Measurements from ENCODE around the gene NRL.
A peak's percentile ranks its signal among the peaks of the same experiment; 100 is the strongest.

The NRL gene

DNA sequence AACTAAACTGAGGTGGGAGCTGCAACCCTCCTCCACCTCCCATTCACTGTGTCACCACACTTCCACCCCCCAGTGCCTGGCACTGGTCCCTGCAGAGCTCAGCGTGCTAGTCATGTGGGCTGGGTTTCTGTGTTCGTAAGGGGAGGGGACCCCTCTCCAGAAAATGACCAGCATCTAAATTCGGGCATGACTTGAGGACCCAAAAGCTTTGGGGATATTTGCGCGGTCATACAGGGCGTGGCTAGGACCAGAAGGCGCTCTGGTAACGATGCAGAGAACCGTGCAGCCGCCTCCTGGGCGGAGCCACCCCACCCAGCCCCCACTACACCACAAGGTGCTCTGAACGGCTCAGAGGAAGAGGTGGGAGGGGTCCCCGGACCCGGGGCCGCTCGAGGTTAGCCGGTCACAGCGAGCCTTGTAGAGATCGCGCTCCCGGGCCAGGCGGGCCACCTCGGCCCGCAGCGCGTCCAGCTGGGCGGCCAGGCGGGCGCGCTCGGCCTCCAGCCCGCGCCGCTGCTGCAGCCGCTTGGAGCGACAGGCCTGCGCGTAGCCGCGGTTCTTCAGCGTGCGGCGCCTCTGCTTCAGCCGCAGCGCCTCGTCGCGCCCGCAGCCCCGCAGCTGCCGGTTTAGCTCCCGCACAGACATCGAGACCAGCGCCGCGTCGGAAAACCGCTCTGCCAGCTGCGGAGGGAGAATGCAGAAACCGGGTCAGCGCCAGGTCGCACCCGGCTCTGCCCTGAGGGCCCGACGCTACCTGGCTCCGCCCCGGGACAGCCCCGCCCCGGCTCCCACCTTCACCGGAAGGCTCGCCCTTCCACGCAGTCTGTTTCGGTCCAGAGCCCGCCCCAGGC lies 33.6 kb downstream of the NRL start:
- peak; percentile 35 for DNase-seq

DNA sequence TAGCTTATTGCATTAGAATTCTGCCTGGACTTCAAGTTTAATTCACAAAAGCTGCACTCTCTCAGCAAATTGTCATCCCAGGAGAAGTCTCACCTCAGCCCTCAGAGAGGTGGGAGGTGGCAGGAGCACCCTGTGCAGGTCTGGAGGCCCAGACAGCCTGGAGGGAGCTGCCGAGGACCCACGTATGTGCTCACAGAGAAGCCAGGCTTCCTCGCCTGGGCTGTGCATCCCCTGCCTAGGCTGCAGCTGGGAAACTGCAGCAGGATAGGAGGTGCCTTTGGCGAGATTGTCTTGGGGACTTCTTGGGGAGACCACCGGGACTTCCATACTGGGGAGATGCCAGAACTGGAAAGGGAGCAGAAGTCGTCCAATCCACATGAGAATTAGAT lies 34.6 kb downstream of the NRL start:
- DNase-seq, result no peak

DNA sequence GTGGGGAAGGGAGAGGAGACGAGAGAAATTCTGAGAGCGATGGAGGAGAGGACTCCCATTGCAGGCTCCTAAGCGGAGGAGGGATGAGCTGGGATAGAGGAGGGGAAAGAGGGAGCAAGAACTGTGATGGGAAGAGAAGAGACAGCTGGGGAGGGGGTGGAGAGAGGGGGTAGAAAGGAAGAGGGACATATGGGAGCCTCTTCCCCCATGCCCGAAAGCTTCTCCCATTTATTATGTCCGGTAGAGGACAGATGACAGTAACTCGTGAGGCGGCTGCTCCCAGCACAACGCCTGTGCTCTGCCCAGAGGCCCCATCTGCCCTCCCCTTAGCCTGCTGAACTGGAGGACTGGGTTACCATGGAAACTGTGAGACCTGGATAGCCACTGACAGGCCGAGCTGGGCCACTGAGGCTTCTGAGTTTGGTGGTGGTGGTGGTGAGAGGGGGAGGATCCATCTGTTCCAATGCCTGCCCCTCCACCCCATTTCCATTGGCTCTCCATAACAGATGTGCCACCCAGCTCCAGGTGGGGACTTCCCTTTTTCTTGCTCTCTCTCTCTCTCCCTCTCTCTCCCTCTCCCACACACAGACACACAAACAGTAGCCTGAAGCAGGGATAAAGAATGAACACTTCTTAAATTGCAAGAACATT lies 35.1 kb downstream of the NRL start:
- DNase-seq, result no peak

DNA sequence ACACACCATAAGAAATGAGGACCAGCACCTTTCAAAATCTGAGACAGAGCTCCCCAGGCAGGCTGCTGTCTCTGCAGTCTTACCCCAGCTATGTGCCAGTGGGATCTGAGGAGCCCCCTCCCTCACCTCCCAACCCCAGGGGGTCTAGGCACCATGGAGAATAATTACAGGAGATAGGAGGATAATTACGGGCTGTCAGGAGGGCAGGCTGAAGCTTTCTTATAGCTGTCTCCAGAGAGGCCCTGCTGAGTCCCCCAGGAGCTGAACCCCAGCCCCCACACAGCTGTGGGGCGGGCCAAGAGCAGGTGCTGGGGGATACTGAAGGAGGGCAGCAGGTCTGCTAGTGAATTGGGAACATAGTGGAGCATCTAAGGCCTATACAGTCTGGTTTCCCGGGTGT lies 36.6 kb downstream of the NRL start:
- DNase-seq, result peak; percentile 33

DNA sequence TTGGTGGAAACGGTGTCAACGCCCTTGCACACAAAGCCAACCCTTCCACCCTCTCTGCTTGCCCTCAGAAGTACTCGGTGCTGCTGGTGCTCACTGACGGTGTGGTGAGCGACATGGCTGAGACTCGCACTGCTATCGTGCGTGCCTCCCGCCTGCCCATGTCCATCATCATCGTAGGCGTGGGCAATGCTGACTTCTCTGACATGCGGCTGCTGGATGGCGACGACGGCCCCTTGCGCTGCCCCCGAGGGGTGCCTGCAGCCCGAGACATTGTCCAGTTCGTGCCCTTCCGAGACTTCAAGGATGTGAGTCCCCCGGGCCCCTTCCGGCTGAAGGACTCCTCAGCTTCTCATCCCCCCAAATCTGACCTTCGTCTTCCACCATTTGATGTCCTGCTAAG lies 37.7 kb downstream of the NRL start:
- DNase-seq, result no peak

DNA sequence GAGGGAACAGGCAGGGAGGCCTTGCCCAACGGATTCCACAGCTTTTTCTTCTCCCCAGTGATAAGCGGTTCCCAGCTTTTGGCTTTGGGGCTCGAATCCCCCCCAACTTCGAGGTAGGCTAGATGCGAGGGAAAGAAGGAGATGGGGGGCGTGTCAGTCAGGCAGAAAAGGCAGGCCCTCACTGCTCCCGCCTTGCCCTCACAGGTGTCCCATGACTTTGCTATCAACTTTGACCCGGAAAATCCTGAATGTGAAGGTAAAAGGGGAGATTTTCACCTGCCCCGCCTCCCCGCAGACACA lies 38.5 kb downstream of the NRL start:
- no peak for DNase-seq

DNA sequence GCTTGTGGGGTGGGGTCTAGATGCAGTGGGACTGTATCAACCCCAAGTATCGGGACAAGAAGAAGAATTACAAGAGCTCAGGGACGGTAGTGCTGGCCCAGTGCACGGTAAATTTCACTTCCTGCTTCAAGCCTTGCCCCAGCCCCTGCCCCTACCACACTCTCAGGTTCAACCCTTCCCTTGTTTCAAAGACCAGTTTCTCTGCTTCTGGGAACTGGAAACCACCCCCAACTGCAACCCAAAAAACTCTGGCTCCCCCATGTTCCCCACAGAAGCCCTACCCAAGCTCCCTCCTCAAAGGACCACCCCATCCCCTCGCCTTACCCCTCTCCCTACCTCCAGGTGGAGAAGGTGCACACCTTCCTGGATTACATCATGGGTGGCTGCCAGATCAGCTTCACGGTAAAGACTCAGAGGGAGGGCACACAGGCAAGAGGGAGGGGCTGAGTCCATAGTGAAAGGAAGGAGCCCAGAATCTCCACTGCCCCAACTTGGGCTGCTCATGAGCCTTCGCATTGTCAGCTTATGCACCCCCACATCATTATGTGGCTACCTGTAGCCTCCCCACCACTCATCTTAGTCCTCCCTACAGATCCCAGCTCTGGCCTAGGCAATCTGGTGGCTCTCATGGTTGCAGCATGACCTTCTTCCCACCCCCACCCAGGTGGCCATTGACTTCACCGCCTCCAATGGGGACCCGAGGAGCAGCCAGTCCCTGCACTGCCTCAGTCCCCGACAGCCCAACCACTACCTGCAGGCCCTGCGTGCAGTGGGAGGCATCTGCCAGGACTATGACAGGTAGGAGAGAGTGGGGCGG lies 39.1 kb downstream of the NRL start:
- DNase-seq, result no peak

DNA sequence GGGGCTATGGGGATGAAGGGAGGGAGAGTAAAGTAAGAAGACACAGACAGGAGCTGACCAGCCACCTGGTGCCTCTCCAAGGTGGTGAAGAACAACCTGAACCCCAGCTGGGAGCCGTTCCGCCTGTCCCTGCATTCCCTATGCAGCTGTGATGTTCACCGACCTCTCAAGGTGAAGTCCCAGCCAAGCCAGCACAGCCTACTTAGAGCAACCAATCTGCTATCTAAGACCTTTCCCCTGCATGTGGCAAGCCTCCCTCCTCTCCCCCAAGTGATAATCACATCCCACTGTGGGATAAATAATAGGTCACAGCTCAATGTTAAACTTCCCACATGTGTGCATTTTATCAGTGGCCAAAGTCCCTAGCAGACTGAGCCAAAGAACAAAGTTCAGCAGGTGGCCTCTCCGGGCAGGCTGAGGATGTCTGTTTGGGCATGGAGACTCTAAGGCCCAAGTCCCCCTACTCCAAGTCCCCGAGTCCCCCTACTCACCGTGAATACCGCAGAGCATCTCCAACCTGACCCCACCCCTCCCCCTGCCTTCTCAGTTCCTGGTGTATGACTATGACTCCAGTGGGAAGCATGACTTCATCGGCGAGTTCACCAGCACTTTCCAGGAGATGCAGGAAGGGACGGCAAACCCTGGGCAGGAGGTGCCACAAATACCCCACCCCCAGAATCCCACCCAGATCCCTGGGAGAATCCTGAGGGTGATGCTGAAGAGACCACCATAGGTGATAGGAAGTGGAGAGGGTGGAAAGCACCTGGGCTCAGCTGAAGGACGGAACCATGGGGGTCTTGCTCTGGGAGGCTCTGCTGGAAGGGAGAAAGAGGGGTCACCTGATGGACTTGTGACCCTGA lies 39.9 kb downstream of the NRL start:
- DNase-seq, result no peak

DNA sequence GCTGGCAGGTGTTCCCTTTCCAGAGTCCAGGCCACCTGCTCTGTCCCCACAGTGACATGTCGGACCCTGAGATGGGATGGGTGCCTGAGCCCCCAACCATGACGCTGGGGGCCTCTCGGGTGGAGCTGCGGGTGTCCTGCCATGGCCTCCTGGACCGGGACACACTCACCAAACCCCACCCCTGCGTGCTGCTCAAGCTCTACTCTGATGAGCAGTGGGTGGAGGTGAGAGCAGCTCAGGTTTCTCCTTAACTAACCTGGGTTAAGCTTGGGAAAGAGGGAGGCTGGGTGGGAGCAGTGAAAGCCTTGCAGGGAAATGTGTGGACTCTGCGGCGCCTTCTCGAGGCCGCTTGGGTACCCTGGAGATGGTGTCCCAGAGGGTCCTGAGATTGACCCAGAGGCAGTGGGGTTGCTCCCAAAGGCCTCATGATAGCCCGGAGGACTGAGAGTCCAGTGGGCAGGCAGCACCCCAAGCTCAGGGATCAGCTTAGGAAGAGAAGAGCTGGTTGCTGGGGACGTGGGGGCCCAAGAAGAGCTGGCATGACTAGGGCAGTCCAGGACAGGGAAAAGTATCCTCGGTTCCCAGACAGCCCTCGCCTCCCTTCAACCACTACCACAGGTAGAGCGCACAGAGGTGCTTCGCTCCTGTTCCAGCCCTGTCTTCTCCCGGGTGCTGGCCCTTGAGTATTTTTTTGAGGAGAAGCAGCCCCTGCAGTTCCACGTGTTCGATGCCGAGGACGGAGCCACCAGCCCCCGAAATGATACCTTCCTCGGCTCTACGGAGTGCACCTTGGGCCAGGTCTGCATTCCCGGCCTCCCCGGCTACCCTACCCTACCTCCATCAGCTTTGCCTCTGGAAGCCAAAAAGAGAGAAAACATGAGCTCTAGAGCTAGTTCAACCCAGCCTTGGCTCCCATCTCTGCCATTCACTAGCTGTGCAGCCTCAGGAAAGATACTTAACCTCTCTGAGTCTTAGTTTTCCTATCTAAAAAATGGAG lies 41.6 kb downstream of the NRL start:
- DNase-seq, result no peak

DNA sequence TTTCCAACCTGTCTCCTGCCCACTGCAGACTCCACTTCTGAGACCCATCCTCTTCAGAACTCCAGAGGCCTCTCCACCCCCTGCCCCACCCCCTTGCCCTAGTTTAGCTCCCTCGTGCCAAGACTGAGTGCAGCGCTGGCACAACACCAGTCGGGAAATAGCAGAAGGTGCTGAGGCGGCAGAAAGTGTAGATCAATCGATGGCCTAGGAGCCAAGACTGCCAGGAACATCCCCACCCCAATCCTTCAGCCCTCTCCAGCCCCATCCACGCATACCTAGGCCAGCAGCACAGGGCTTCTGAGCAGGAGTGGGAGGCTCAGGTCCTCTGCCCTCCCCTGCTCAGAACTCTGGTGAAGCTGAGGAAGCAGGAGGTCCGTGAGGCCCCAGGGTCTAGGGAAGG lies 42.3 kb downstream of the NRL start:
- DNase-seq, result peak; percentile 45

DNA sequence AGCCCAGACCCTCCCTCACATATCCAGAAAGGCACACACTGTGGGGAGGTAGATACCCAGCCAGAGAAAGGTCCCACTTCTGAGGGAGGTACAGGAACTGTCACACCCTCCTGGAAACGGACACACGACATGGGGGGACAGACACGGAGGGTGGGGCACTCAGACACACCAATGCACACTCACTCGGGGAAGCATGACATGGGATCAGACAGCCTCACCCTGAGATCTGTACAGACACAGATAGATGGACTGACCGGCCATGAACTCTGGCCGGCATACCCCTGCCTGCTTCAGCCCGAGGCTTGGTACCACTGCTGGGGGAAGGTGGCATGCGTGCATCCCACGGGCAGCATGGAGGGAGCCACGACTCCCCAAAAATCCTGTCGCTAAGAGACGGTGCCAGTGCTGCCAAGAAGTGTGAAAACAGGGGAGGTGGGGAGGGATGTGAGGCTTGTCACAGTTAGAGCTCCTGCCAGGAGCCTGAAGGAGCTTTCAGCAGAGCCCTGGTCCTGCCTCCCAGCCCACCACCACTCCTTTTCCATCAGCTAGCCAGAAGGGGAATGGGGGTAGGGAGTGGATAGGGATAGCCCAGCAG lies 42.8 kb downstream of the NRL start:
- no peak for DNase-seq

DNA sequence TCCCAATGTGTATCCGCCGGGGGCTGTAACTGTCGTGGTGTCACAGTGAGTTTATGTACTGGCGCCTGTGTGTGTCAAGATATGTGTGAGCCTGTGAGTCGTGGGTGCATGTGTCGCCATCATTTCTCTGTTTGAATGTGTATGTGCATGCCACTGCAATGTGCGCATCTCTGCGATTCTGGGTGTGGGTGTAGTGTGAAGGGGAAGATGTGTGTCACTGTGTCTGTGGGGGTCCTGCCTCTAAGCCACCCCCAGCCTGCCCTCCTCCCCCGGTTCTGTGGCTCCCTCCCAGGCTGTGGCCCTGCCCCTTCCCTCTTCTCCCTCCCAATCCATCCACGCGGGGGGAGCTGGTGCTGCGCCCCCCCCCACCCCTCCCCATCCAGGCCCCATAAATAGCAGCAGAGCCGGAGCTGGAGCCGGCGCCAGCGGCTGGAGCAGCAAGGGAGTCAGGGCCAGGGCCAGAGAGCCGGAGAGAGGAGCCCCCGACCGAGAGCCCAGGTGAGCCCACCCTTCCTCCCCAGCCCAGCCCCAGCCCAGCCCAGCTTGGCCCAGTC lies 43.5 kb downstream of the NRL start, which contains the start of gene CPNE6:
Gene CPNE6, plus strand, starts transcription at position 419 of the 554 bp plus-strand sequence. CDS start 1,375 bp downstream, outside the sequence.
- DNase-seq, result no peak

DNA sequence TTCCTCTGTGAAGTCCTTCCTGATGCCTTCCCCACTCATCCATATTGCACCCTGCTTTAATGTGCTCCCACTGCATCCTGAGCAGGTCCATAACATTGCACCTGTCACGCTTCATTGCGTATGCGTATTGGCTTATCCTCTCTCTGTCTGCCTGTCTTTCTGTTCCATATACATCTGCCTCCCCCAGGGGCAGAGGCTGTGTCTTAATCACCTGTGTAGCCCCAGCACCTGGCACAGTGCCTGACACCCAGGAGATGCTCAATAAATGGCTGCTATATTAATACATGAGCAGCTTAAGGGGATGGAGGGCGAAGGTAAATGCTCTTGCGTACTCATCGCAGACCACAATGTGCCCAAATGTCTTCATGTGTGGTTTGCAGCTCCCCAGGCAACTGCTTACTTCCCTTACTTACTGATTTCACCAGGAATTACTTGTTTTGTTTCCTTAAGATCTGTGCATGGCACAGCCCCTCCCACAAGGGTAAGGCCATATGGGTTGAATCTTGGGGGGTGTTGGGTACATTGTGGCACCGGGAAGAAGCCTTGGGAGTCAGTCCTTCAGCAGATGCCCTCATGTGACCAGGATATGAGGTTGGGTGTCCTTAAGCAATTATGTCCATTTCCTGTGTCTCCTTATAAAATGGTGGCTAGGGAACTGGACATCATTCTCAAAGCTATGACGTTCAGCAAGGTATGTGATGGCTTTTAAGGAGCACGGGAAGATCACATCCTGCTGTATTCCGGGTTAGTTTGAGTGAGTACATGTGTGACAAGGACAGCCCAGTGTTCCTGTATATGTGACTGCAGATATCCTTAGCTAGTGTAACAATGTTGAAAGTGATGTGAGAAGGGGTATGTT lies 44.2 kb downstream of the NRL start:
- no peak for DNase-seq

DNA sequence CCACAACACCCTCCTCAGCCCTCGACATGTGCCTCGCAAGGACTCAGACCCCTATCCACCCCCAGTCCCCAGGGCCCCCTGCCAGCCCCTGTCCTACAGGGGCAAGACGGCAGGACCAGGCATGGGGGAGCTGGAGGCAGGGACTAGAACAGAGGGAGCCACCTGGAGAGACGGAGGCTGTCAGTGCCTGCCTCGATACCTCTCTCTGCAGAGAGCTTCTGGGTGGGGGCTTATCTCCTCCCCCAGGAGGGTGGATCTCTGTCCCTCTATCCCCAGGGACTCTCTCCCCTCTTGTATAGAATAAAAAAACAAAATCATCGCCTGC lies 45.4 kb downstream of the NRL start:
- no peak for DNase-seq

DNA sequence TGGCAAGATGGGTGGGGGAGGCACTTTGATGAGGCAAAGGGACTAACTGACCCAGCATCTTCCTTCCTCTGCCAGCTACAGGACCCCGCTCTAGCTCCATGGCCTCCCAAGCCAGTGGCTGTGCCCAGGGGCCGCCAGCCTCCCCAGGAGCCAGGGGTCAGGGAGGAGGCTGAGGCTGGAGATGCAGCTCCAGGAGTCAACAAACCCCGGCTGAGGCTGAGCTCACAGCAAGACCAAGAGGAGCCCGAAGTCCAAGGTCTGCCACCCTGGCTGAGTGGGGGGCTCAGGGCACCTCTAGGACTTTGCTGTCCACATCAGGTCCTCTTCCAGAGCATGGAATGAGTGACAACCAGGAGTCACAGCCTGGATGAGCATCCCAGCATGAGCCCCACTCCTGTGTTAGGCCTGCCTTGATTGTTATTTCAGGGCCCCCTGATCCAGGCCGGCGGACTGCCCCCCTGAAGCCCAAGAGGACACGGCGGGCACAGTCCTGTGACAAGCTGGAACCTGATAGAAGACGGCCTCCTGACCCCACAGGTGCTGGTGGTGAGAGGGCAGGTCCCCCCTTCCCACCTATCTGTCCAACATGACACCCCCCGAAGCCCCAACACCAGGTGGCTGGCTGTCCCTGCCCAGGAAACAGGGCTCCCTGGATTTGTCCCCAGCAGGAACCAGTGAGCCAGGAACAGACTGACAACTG lies 45.9 kb downstream of the NRL start:
- DNase-seq, result no peak

DNA sequence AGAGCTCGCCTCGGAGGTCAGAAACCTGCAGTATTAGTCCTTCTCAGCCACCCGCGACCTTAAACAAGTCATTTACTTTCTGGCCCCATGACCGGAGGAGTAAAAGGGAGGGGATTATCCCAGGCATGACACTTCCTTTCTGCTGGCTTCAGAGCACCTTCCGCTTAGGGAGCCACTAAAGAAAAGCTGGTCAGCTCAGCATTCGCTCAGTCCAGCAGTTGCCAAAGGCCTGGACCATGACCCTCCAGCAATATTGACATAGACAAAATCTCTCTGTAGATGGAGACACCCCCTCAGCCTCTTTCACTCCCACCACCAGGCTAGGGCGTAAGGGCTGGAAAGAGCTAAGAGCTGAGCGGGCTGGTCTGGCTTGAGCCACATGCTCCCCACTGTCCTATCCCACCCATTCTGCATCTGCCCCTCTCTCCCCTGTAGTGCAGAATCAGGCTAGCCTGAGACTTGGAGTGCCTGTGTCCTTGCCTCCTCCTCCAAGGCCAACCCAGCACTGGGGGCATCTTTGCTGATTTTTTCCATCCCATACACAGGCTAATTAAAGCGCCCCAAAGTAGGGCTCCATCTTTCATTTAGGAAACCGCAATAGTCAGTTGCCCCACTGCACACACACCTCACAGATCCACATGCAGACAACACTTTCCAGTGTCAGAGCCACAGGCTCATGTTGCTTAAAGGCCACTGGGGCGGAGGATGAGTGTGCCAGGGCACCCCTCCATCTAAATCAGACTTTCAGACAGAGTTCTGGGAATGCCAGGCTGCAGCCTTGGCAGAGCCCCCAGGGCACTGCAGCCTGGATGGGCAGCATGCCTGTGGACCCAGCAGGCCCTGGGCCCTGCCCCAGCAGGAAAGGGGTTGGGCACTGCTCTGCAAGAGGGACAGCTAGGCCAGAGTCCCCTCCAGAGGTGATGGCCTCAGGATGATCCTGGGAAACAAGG lies 47.3 kb downstream of the NRL start:
- no peak for DNase-seq

DNA sequence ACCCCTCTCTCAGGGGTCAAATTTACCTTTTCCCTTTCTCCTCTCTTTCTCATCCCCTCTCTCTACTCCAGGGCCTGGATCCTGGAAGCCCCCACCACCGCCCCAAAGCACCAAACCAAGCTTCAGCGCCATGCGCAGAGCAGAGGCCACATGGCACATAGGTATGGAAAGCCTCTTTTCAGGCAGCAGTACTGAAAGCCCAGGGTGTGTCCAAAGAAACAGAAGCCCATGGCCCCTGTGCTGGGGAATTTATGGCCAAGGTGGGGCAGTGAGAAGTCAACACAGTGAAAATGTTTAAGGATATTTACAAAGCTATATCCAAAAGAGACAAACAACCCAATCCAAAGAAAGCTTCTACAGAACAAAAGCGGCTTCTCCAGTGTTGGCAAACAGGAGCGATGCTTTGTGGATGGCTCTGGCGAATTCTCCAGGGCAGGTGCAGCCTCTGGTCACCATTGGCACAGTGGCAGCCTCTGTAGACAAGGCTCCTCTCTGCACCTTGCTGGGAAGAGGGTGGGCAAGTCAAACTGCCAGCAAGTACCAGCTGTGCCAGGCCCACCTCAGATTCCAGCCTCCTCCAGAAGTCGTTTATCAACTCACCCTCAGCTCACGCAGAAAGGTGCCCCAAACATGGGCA lies 48.1 kb downstream of the NRL start:
- no peak for DNase-seq

DNA sequence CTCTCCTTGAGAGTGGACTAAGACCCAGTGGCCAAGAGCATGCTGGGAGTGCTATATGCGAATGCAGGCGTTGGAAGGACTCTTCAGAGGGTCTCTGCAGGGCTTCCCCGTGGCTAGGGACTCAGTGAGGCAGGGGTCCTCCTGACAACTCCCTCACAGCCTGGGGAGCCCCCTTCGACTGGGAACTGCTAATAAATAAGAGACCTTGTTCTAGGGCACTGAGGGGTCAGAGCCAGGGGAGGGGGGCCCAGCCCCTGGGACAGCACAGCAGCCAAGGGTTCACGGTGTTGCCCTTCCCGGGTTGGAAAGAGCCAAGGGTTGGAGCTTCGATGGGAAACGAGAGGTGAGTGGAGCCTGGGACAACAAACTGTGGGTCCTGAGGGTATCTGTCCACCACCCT lies 49.3 kb downstream of the NRL start:
- DNase-seq, result no peak
